H1 (cell line): ENCODE measurements around the gene TMEM232. TPM values are rescaled to one million over a fixed set of nuclear protein-coding genes. Genes with fewer than 3 reads are reported as not detected.
A peak's percentile ranks its signal among the peaks of the same experiment; 100 is the strongest.

Experiments
- ASH2L ChIP-seq: fragments of 200-600, 300-600 bp; sonication (generic); IDR thresholded peaks from one replicate; pipeline ENCODE4 v1.7.1; 2017; ENCODE audit warnings: low read length
- CHD2 ChIP-seq: IDR thresholded peaks from 2 replicates; pipeline ENCODE4 v1.6.1; 2012; ENCODE audit warnings: low read length, improper control_type of control experiment
- EP300 ChIP-seq, 2 experiments: IDR thresholded peaks; 1 replicate in 1 of 2; 2 replicates in 1 of 2; pipeline ENCODE4 v1.6.1; 2011 to 2012; ENCODE audit warnings: low read depth in 2 of 2, low read length in 2 of 2, mild to moderate bottlenecking in 2 of 2, borderline replicate concordance in 1 of 2, inconsistent platforms in 1 of 2, moderate library complexity in 1 of 2
- JUN ChIP-seq: IDR thresholded peaks from 2 replicates; pipeline ENCODE4 v1.6.1; 2011; ENCODE audit warnings: low read depth, mild to moderate bottlenecking, improper control_type of control experiment, low read length
- POLR2AphosphoS5 ChIP-seq: IDR thresholded peaks from 2 replicates; pipeline ENCODE4 v1.6.1; 2011; ENCODE audit warnings: low read depth, low read length
- POU5F1 ChIP-seq: IDR thresholded peaks from 2 replicates; pipeline ENCODE4 v1.6.1; 2011; ENCODE audit warnings: low read depth, mild to moderate bottlenecking, low read length, moderate library complexity
- RBBP5 ChIP-seq: IDR thresholded peaks from 2 replicates; pipeline ENCODE4 v1.7.1; 2012; ENCODE audit warnings: low read depth, mild to moderate bottlenecking, inconsistent platforms, low read length, moderate library complexity, borderline replicate concordance
- SAP30 ChIP-seq: fragments of 300-600 bp; sonication (generic); IDR thresholded peaks from 2 replicates; pipeline ENCODE4 v1.7.1; 2012; ENCODE audit warnings: low read length, moderate library complexity, mild to moderate bottlenecking, inconsistent platforms; ENCODE audit not compliant: insufficient read depth, insufficient replicate concordance
- SP1 ChIP-seq: IDR thresholded peaks from 2 replicates; pipeline ENCODE4 v1.6.1; 2011; ENCODE audit warnings: low read depth, low read length
- SP2 ChIP-seq: IDR thresholded peaks from 2 replicates; pipeline ENCODE4 v1.6.1; 2012; ENCODE audit warnings: mild to moderate bottlenecking, low read length, inconsistent platforms
- SUZ12 ChIP-seq: fragments of 200-600 bp; sonication (generic); IDR thresholded peaks from 2 replicates; pipeline ENCODE4 v1.6.1; 2012; ENCODE audit warnings: mild to moderate bottlenecking, inconsistent platforms, low read length, moderate library complexity, mixed read lengths
- TEAD4 ChIP-seq: IDR thresholded peaks from 2 replicates; pipeline ENCODE4 v1.6.1; 2012; ENCODE audit warnings: low read depth, low read length, inconsistent platforms, mixed read lengths
- polyA plus RNA-seq, 7 experiments: library from polyadenylated mRNA; depleted of rRNA in 3 of 7; stranded (reverse) in 5 of 7; unstranded in 2 of 7; fragments of >200 nt in 5 of 7; fragments of 200-250 nt in 2 of 7; gene quantifications; 1 replicate in 5 of 7; 2 replicates in 1 of 7; 4 replicates in 1 of 7; pipeline versions ENCODE4 v1.2.1 to v1.2.3, GENCODE V29; 2011 to 2013; ENCODE audit warnings: missing spikeins in 2 of 7, mixed read lengths in 2 of 7
- total RNA-seq: library from RNA; stranded (reverse); fragmentation: NEBNext Ultra II Directional; extraction: Animal tissue kit (Norgen Biotek cat#: 25700); gene quantifications from 2 replicates; pipeline ENCODE4 v1.2.1, GENCODE V29; 2021
- TF ChIP-seq, protein P1 (sequence below): IDR thresholded peaks from 2 replicates; pipeline ENCODE4 v1.6.1; 2012; ENCODE audit warnings: inconsistent platforms
- TF ChIP-seq, protein P2 (sequence below), 3 experiments: IDR thresholded peaks; 1 replicate in 2 of 3; 2 replicates in 1 of 3; pipeline versions ENCODE4 v1.5.1 to v1.6.1; 2011; ENCODE audit warnings: low read length in 3 of 3, mild to moderate bottlenecking in 3 of 3, inconsistent platforms in 2 of 3, low read depth in 1 of 3, moderate library complexity in 1 of 3; ENCODE audit not compliant: insufficient read depth in 1 of 3; ENCODE audit errors: control extremely low read depth in 1 of 3
- TF ChIP-seq, protein P3 (sequence below): IDR thresholded peaks from 2 replicates; pipeline ENCODE4 v1.6.1; 2011; ENCODE audit warnings: low read length, improper control_type of control experiment
- TF ChIP-seq, protein P4 (sequence below): IDR thresholded peaks from 2 replicates; pipeline ENCODE4 v1.6.1; 2012; ENCODE audit warnings: inconsistent platforms

TMEM232 gene
- total and polyA plus RNA-seq, 2 of the 8 experiments (the other 6 are each of a cell fraction or from before 2014, with no cell fraction given), result 0.38 to 1.3 TPM

DNA sequence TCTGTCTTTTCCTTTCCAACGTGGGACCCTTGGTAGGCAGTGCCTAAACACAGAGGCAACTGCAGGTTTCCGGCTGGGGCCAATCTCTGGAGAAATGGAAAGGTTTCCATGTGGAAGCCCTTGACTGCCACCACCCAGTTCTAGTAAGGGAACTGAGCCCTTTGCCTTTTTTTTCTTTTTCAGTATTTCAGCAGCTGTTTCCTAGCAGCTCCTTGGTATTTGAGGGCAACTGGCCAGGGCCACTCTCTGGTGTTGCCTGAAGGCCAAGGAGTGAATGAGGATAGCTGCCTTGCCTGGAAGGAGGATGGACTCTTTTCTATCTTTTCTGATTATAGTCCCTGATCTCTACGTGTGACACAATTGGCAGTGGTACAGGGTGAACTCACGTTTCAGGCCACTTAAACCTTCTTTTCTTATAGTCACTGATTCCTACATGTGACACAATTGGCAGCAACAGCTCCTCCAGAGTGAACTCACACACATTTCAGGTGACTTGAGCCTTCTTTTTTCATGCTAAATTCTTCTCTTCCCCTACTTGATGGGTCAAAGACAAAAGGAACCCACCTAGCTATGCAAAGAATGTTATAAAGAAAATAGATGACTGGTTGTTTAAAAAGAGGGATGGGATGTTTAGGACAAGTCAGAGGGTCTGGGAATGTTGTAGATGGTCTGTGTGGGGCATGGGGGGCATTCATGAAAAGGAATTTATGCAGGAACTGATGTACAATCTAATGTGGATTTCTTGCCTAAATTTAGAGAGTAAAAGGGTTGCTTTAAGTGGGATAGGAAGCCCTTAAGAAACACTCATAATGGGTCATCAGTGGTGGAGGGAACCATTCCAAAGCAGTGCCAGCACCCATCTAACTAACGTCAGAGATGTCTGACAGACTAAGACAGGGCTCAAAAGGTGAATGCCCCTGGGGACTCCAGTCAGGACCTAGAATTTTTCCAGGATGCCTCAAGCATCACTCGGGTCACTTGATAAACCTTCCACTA lies 190.1 kb downstream of the TMEM232 start (continued):
- TF ChIP-seq, protein P1, sequence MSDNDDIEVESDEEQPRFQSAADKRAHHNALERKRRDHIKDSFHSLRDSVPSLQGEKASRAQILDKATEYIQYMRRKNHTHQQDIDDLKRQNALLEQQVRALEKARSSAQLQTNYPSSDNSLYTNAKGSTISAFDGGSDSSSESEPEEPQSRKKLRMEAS, result peak; percentile 70
- TF ChIP-seq ASH2L (peak; percentile 91), CHD2 (0 out of 2 replicates have a peak, but pooled peaks have one; percentile 0), SUZ12 (no peak), EP300 (IDR thresholded peaks at IDR 0.05; ENCODE audit: borderline replicate concordance in 1 of 2, low read depth in 2 of 2, low read length in 2 of 2) (peak in 1 of 2 experiments; percentile 88; a peak in 2 of 3 replicates), RBBP5 (peak; percentile 78; the same call in 1 of the 2 replicates), JUN (no peak), SP1 (peak; percentile 76; the same call in 1 of the 2 replicates), SP2 (no peak), POLR2AphosphoS5 (peak; percentile 6; the same call in 1 of the 2 replicates), SAP30 (no peak), POU5F1 (0 out of 2 replicates have a peak, but pooled peaks have one; percentile 5), TEAD4 (peak; percentile 97)
- TF ChIP-seq, protein P2, sequence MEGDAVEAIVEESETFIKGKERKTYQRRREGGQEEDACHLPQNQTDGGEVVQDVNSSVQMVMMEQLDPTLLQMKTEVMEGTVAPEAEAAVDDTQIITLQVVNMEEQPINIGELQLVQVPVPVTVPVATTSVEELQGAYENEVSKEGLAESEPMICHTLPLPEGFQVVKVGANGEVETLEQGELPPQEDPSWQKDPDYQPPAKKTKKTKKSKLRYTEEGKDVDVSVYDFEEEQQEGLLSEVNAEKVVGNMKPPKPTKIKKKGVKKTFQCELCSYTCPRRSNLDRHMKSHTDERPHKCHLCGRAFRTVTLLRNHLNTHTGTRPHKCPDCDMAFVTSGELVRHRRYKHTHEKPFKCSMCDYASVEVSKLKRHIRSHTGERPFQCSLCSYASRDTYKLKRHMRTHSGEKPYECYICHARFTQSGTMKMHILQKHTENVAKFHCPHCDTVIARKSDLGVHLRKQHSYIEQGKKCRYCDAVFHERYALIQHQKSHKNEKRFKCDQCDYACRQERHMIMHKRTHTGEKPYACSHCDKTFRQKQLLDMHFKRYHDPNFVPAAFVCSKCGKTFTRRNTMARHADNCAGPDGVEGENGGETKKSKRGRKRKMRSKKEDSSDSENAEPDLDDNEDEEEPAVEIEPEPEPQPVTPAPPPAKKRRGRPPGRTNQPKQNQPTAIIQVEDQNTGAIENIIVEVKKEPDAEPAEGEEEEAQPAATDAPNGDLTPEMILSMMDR (IDR thresholded peaks at IDR 0.05; ENCODE audit: control extremely low read depth in 1 of 3, insufficient read depth in 1 of 3, low read depth in 1 of 3, low read length in 3 of 3), result peak in 1 of 3 experiments; percentile 5; a peak in 1 of 4 replicates
- TF ChIP-seq, protein P3, sequence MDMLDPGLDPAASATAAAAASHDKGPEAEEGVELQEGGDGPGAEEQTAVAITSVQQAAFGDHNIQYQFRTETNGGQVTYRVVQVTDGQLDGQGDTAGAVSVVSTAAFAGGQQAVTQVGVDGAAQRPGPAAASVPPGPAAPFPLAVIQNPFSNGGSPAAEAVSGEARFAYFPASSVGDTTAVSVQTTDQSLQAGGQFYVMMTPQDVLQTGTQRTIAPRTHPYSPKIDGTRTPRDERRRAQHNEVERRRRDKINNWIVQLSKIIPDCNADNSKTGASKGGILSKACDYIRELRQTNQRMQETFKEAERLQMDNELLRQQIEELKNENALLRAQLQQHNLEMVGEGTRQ, result peak; percentile 38; the same call in 1 of the 2 replicates
- TF ChIP-seq, protein P4, sequence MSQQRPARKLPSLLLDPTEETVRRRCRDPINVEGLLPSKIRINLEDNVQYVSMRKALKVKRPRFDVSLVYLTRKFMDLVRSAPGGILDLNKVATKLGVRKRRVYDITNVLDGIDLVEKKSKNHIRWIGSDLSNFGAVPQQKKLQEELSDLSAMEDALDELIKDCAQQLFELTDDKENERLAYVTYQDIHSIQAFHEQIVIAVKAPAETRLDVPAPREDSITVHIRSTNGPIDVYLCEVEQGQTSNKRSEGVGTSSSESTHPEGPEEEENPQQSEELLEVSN, result peak; percentile 63; the same call in 1 of the 2 replicates
